IMR-90 (cell line): ENCODE measurements around the gene KCNK7.

Experiments
- CEBPB ChIP-seq: IDR thresholded peaks from 2 replicates; pipeline ENCODE4 v1.6.1; 2012; ENCODE audit warnings: low read depth, low read length, improper control_type of control experiment
- CTCF ChIP-seq: conservative IDR thresholded peaks from 2 replicates; pipeline ENCODE4 v1.5.1; 2012; ENCODE audit warnings: mild to moderate bottlenecking, low read depth, low read length, improper control_type of control experiment
- POLR2A ChIP-seq: IDR thresholded peaks from 2 replicates; pipeline ENCODE4 v1.6.1; 2012; ENCODE audit warnings: mild to moderate bottlenecking, low read depth, low read length

GRCh38 chr11:65585396-65586246 lies 10.0 kb downstream of the KCNK7 start:
- TF ChIP-seq CTCF (no peak), POLR2A (no peak), CEBPB (no peak)
